Purkinje cell (primary cell): Measurements from ENCODE around the gene SYP. TPM values are rescaled to one million over a fixed set of nuclear protein-coding genes. Genes with fewer than 3 reads are reported as not detected.

Experiments used
- polyA plus RNA-seq: library from polyadenylated mRNA; unstranded; fragments of >200 nt; fragmentation: Nextera tagmentation; gene quantifications from 2 replicates; pipeline ENCODE4 v1.2.1, GENCODE V29; 2014

The SYP gene
- polyA plus RNA-seq, result 91.9 and 102 TPM in 2 replicates

GRCh38 chrX:49199906-49200771 is at the start of gene SYP:
TSS of gene SYP (minus strand) at chrX:49200193. CDS start at chrX:49200186, 7 bp downstream.

GRCh38 chrX:49233176-49233575 is 33.2 kb upstream of the SYP start, which contains the start of gene CACNA1F:
TSS of gene CACNA1F (minus strand) at chrX:49233340. CDS start at chrX:49233309, 31 bp downstream.

GRCh38 chrX:49186125-49187027 is 13.6 kb downstream of the SYP start, which contains the start of gene PRICKLE3:
TSS of gene PRICKLE3 (minus strand) at chrX:49186373. CDS start at chrX:49186297, 76 bp downstream.

GRCh38 chrX:49171752-49172279 is 28.2 kb downstream of the SYP start, which contains the start of gene PLP2:
TSS of gene PLP2 (plus strand) at chrX:49171898. CDS start at chrX:49172001, 103 bp downstream.

GRCh38 chrX:49162620-49163019 is 37.4 kb downstream of the SYP start, which contains the start of gene MAGIX:
TSS of gene MAGIX (plus strand) at chrX:49162758. CDS start at chrX:49162890, 132 bp downstream.

Other genes with a start within 250 kb of the SYP start
- 4.4 and 6.2 TPM in 2 replicates for gene OTUD5, start 242.6 kb downstream of the SYP start, polyA plus RNA-seq
- not detected in 2 replicates for gene KCND1, start 228.3 kb downstream of the SYP start, polyA plus RNA-seq
- gene GRIPAP1, start 197.9 kb downstream of the SYP start, polyA plus RNA-seq, result 8.4 and 18.3 TPM in 2 replicates
- gene TFE3, start 156.8 kb downstream of the SYP start, polyA plus RNA-seq, result 4.2 and 5.9 TPM in 2 replicates
- gene CCDC120, start 141.2 kb downstream of the SYP start, polyA plus RNA-seq, result 0.52 TPM in 1 of 2 replicates, not detected in the other
- 52.4 and 57.9 TPM in 2 replicates for gene PRAF2, start 126.2 kb downstream of the SYP start, polyA plus RNA-seq
- gene WDR45, start 120.3 kb downstream of the SYP start, polyA plus RNA-seq, result 32.3 and 43.3 TPM in 2 replicates
- 13.2 and 14.6 TPM in 2 replicates for gene GPKOW, start 76.5 kb downstream of the SYP start, polyA plus RNA-seq
- not detected in 2 replicates for gene MAGIX, start 37.4 kb downstream of the SYP start, polyA plus RNA-seq
- gene PLP2, start 28.3 kb downstream of the SYP start, polyA plus RNA-seq, result 0.22 and 7.4 TPM in 2 replicates
- not detected in 2 replicates for gene PRICKLE3, start 13.8 kb downstream of the SYP start, polyA plus RNA-seq
- not detected in 2 replicates for gene CACNA1F, start 33.1 kb upstream of the SYP start, polyA plus RNA-seq
- gene CCDC22, start 35.3 kb upstream of the SYP start, polyA plus RNA-seq, result 0.69 and 1.3 TPM in 2 replicates
- gene FOXP3, start 64.5 kb upstream of the SYP start, polyA plus RNA-seq, result not detected in 2 replicates
- 11.7 and 13.1 TPM in 2 replicates for gene PPP1R3F, start 69.6 kb upstream of the SYP start, polyA plus RNA-seq
- not detected in 2 replicates for gene GAGE10, start 103.5 kb upstream of the SYP start, polyA plus RNA-seq
- gene GAGE12J, start 121.8 kb upstream of the SYP start, polyA plus RNA-seq, result not detected in 2 replicates
- not detected in 2 replicates for gene GAGE13, start 131.4 kb upstream of the SYP start, polyA plus RNA-seq